NCI-H1436 (cell line): ENCODE results near the gene FNDC4.
"Not testable (repeated sequence)": the region's sequence is repeated elsewhere in the genome, so short reads cannot be mapped to it uniquely, and the experiment has no call there.

Experiments used
- DNase-seq: peaks from one replicate; lab custom pipeline; 2025; lab: John Stamatoyannopoulos, UW

FNDC4 gene

GRCh38 chr2:27494944-27495554 is at the start of gene FNDC4:
FNDC4 (minus strand) TSS chr2:27495200; CDS start chr2:27494679, 521 bp downstream.
- DNase-seq: no peak

GRCh38 chr2:27544143-27544821 is 49.3 kb upstream of the FNDC4 start:
- DNase-seq: no peak

GRCh38 chr2:27539649-27540048 is 44.6 kb upstream of the FNDC4 start:
- DNase-seq: not testable (repeated sequence)

GRCh38 chr2:27538839-27539450 is 43.9 kb upstream of the FNDC4 start:
- DNase-seq: not testable (repeated sequence)

- DNase-seq: no peak
Measured at GRCh38 chr2:27537287-27537686, 42.3 kb upstream of the FNDC4 start.

- no peak for DNase-seq
Measured at GRCh38 chr2:27531983-27532382, 37.0 kb upstream of the FNDC4 start.

- no peak for DNase-seq
Measured at GRCh38 chr2:27527182-27527581, 32.2 kb upstream of the FNDC4 start.

GRCh38 chr2:27522400-27522945 is 27.5 kb upstream of the FNDC4 start:
- no peak for DNase-seq

- DNase-seq: no peak
Measured at GRCh38 chr2:27520316-27520715, 25.3 kb upstream of the FNDC4 start.

GRCh38 chr2:27518782-27519113 is 23.7 kb upstream of the FNDC4 start:
- DNase-seq: no peak

GRCh38 chr2:27518113-27518781 is 23.2 kb upstream of the FNDC4 start:
- no peak for DNase-seq

GRCh38 chr2:27509326-27509725 is 14.3 kb upstream of the FNDC4 start:
- peak; percentile 14 for DNase-seq

- DNase-seq: no peak
Measured at GRCh38 chr2:27507293-27507692, 12.3 kb upstream of the FNDC4 start.

- no peak for DNase-seq
Measured at GRCh38 chr2:27506587-27506986, 11.6 kb upstream of the FNDC4 start.

- no peak for DNase-seq
Measured at GRCh38 chr2:27502142-27502541, 7.1 kb upstream of the FNDC4 start.

GRCh38 chr2:27501042-27501441 is 6.0 kb upstream of the FNDC4 start:
- DNase-seq: no peak

GRCh38 chr2:27498975-27499374 is 4.0 kb upstream of the FNDC4 start:
- DNase-seq: no peak

- no peak for DNase-seq
Measured at GRCh38 chr2:27497288-27497627, 2.3 kb upstream of the FNDC4 start.

- DNase-seq: no peak
Measured at GRCh38 chr2:27496357-27497287, 1.6 kb upstream of the FNDC4 start, which contains the start of gene GCKR. GCKR (plus strand) TSS chr2:27496839; CDS start chr2:27496905, 66 bp downstream.

GRCh38 chr2:27495840-27496356 is 898 bp upstream of the FNDC4 start:
- no peak for DNase-seq

- no peak for DNase-seq
Measured at GRCh38 chr2:27494284-27494943, 586 bp downstream of the FNDC4 start.
